PC-3 (cell line): ENCODE measurements around the gene LCLAT1.

ENCODE experiments used
- CTCF ChIP-seq: fragments of 300-600 bp; sonication (generic); conservative IDR thresholded peaks from 2 replicates; pipeline ENCODE4 v1.5.1; 2017; ENCODE audit warnings: antibody characterized with exemption, low read depth, mild to moderate bottlenecking, low read length
- EZH2 ChIP-seq: fragments of 300-600 bp; sonication (generic); IDR thresholded peaks from one replicate; pipeline ENCODE4 v1.6.1; 2017; ENCODE audit warnings: antibody characterized with exemption, mild to moderate bottlenecking, low read length; ENCODE audit not compliant: unreplicated experiment

GRCh38 chr2:30591186-30591585 lies 144.1 kb downstream of the LCLAT1 start:
- no peak for TF ChIP-seq CTCF
- no peak for TF ChIP-seq EZH2
